ENCODE data around the gene MON1A.
"Not testable (repeated sequence)": the region's sequence is repeated elsewhere in the genome, so short reads cannot be mapped to it uniquely, and the experiment has no call there.

The MON1A gene

DNA sequence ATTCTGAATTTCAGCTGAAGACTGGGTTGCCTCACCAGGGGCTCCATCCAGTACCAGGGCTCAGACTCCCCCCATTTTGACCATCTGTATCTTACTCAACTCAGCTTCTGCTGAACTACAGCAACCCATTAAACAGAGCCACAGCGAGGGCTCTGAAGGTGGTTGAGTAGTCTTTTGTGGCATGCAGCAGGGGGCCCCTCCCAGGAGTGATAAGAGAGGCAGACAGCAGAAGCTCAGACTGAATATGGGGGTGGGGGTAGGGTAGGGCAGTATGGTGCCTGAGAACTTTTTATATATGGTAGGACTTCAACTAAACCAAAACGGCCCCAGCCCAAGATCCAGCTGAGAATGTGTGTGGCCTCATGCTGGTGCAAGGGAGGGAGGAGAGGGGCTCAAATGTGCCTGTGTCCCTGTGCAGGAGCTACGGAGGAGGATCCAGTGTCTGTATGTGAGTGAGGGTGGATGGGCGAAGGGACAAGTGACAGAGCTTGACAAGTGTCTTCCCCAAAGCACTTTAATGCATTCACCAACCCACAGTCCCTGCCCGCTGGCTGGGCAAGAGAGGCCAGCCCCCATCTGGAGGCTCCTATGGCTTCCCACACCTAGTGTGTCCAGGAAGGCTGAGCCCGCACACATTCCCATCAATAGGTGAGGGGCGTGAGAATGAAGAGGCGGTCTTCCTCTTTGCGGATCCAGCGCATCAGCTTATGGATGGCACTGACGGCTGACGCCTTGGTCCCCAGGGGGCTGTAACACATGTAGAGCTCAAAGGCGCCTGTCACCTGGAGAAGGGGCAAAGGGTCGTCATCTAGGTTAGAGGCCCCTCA is 21.0 kb downstream of the MON1A start:
- H3K4me3 ChIP-seq (ENCODE audit: low read depth, low read length) = no peak overlapping the region
- TF ChIP-seq, protein P1, sequence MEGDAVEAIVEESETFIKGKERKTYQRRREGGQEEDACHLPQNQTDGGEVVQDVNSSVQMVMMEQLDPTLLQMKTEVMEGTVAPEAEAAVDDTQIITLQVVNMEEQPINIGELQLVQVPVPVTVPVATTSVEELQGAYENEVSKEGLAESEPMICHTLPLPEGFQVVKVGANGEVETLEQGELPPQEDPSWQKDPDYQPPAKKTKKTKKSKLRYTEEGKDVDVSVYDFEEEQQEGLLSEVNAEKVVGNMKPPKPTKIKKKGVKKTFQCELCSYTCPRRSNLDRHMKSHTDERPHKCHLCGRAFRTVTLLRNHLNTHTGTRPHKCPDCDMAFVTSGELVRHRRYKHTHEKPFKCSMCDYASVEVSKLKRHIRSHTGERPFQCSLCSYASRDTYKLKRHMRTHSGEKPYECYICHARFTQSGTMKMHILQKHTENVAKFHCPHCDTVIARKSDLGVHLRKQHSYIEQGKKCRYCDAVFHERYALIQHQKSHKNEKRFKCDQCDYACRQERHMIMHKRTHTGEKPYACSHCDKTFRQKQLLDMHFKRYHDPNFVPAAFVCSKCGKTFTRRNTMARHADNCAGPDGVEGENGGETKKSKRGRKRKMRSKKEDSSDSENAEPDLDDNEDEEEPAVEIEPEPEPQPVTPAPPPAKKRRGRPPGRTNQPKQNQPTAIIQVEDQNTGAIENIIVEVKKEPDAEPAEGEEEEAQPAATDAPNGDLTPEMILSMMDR (IDR thresholded peaks at IDR 0.05; ENCODE audit: insufficient read depth, low read depth, low read length, missing control alignments) = no peak
- no peak for DNase-seq (ENCODE audit: low read depth)

DNA sequence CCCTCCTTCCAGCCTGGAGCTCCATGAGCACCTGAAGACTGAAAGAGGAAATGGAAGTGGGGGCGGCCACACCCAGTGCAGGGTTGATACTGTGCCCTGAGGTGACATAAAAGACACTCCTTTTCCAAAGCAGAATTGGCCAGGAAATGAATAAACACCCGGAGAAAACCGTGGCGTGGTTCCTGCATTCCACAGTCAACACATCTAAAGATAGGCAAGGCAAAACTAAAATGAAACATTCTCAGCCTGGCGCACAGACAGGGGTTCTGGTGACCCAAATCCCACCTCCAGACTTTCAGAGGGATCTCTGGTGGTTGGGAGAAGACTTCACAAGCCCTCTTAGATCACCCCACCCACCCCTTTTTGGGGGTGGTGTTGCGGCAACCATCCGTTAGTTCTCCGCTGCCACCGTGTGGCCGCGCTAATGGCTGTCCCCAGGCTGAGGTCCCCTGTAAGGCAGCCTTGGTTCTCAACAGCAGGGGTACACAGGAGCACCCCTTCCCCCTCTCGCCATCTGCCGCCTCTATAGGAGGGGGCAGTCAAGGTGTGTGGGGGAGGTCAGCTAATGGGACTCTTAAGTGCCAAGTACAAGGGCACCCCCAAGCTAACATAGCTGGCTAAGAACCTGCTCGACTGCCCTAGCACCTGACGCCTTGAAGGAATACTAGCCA is 23.4 kb downstream of the MON1A start:
- TF ChIP-seq, protein P1 (IDR thresholded peaks at IDR 0.05; ENCODE audit: insufficient read depth, low read depth, low read length, missing control alignments) = peak; percentile 67
- peak; percentile 66 for DNase-seq (ENCODE audit: low read depth)
- H3K4me3 ChIP-seq (ENCODE audit: low read depth, low read length) = no peak overlapping the region

DNA sequence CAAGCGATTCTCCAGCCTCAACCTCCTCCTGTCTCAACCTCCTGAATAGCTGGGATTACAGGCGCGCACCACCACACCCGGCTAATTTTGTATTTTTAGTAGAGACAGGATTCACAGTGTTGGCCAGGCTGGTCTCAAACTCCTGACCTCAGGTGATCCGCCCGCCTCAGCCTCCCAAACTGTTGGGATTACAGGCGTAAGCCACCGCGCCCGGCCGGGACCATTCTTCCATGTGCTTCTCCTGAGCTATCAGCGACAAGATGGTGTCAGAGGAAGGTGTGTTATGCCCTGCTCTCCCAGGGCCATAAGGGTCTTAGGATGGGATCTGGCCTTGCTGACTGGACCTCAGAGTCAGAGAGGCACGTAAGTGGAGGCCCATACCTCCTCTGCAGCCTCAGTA is 25.2 kb downstream of the MON1A start:
- DNase-seq (ENCODE audit: low read depth) = not testable (repeated sequence)
- peak overlapping the region; percentile 44 for H3K4me3 ChIP-seq (ENCODE audit: low read depth, low read length)

DNA sequence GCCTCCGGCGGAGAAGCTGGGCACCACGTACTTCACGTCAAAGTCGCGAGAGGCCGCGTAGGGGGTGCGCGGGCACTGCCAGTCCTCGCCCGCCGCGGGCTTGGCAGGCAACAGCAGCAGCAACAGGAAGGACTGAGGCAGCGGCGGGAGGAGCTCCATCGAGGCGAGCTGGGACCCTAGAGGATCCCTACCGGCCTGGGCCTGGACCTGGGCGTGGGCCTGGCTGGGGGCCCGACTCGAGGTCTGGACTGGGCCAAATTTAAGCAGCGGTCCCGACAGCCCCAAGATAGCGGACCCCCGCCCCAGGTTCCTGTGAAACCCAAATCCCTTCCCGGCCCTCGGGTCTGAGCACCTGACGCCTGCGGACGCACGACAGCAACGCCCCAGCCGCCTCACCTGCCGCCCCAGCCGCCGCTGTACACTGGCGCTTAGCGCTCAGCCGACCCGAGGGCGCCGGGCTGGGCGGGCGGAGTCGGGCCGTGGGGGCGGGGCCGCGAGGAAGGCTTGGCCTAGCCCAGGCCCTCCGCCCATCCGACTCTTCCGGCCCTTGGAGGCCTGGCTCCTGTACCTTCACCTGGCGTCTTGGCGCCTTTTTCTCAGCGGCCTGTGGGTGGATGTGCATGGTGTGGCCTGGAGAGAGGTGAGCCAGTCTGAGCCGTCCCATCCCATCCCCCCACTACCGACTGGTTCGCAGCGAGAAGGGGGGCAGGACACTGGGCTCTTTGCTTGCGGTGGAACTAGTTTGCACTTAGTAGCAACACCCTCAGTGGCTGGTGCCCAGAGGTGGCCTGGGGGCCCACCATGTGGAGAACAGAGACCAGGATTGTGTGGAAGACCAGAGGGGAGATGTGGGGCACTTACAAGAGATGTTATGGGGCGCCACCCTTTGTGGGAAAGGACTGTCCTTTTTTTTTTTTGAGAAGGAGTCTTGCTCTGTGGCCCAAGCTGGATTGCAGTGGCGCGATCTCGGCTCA is 25.9 kb downstream of the MON1A start, which contains the start of gene MST1R:
TSS of gene MST1R (minus strand) at position 423 of the 974 bp plus-strand sequence. CDS start at position 159, 264 bp downstream.
- TF ChIP-seq, protein P1 (IDR thresholded peaks at IDR 0.05; ENCODE audit: insufficient read depth, low read depth, low read length, missing control alignments) = no peak
- DNase-seq (ENCODE audit: low read depth) = peak; percentile 82
- H3K4me3 ChIP-seq (ENCODE audit: low read depth, low read length) = peak within 1 kb of the TSS; percentile 44

DNA sequence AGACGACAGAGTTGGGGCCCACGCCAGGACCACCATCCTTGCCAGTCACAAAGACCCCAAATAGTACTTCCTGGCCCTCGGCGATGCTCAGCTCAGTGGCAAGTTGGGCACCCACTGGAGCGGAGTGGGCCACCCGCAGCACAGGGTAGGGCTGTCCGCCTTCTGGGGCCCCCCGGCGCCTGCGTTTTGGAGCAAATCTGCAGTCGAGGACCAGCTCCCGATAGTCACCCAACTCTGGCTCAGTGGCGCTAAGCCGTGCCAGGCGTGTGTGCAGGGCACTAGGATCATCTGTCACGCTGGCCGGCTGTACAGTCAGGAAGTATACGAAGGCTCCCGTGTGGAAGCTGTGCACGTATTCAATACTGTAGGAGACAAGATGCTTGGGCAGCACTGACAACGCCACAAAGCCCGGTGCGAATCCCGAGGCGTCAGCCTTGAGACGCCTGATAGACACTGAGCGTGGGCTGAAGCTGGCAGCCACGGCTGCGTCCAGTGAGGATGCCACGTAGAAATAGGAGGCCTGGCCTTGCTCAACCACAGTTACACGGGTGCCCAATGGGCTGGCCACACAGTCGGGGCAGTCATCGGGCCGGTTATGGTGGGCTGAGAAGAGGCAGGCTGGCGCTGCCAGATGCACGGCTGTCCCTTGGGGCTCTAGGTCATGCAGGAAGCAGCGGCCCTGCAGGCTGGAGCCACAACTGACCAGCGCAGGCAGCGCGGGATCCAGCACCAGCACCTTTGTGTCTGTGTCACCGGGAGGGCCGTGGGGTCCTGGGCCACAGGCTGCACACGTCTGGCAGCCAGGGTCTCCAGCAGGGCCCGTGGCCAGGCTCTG is 26.9 kb downstream of the MON1A start:
- TF ChIP-seq, protein P1 (IDR thresholded peaks at IDR 0.05; ENCODE audit: insufficient read depth, low read depth, low read length, missing control alignments) = no peak
- no peak for DNase-seq (ENCODE audit: low read depth)
- no peak overlapping the region for H3K4me3 ChIP-seq (ENCODE audit: low read depth, low read length)

DNA sequence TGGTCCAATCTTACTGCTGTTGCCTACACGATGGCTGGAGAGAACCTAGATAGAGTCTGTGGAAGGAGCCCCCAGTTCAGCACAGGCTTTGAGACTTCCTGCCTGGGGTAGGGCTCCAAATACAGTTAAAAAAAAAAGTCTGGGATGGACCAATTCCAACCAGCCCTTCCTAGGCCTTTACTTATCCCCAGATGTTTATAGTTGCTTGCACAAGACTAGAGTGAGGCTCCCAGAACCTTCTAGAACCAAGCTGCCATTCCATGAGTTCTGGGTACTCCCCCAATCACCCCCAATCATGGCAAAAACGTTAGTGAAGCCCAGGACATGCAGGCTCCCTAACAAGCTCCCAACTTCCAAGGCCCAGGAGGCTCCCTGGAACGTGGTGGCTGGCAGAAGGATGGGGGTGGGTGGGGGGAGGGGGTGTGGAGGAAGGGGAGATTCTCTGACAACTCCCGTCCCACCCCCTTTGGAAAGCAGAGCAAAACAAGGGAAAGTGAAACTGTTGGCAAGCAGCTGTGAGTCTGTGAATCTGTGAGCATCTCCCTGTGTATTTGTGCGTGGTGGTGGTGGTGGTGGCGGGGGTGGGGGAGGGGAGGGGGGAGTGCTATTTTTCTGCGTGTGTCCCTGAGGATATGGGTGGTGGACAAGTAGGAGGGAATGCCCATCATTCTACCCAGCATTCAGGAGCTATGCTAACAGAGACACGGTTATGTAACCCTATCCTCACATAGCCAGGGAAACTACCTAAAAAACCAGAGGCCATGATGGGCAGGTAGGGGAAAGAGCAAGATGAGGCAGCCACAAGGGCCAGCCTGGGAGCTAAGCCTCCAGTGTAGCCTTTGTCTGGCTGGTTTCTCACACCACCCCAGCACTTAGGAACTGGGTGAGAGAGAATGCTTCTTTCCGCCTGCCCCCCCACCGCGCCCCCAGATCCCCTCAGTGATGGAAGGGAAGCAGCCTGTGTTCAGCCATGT is 28.0 kb downstream of the MON1A start:
- H3K4me3 ChIP-seq (ENCODE audit: low read depth, low read length) = no peak overlapping the region
- DNase-seq (ENCODE audit: low read depth) = peak; percentile 57
- TF ChIP-seq, protein P1 (IDR thresholded peaks at IDR 0.05; ENCODE audit: insufficient read depth, low read depth, low read length, missing control alignments) = no peak
